Thymus (tissue), 11 donors: ENCODE results near the gene PMPCA. TPM values are rescaled to one million over a fixed set of nuclear protein-coding genes. Genes with fewer than 3 reads are reported as not detected.

Experiments used
- DNase-seq, 9 donors: peaks; one replicate each; pipeline ENCODE4 v3.0.0-alpha.2; 2013; ENCODE audit warnings: low spot score in 9 of 9, low read depth in 6 of 9, missing footprints in 1 of 9
- H3K27ac ChIP-seq, 2 donors: one replicate each; pipeline ENCODE4 v1.5.1; 2013; ENCODE audit warnings: control low read depth in 1 of 2, low read depth in 1 of 2, low read length in 1 of 2, mild to moderate bottlenecking in 1 of 2, moderate library complexity in 1 of 2
- H3K27me3 ChIP-seq, 2 donors: one replicate each; pipeline ENCODE4 v1.5.1; 2013; ENCODE audit warnings: low read length in 1 of 2; ENCODE audit not compliant: control insufficient read depth in 2 of 2, insufficient read depth in 1 of 2
- H3K36me3 ChIP-seq, 2 donors: one replicate each; pipeline ENCODE4 v1.5.1; 2013; ENCODE audit warnings: low read length in 1 of 2, mild to moderate bottlenecking in 1 of 2, moderate library complexity in 1 of 2; ENCODE audit not compliant: control insufficient read depth in 2 of 2, insufficient read depth in 2 of 2
- H3K4me1 ChIP-seq, 2 donors: one replicate each; pipeline ENCODE4 v1.5.1; 2013; ENCODE audit warnings: low read length in 2 of 2; ENCODE audit not compliant: control insufficient read depth in 2 of 2, insufficient read depth in 2 of 2
- H3K4me3 ChIP-seq, 2 donors: one replicate each; pipeline ENCODE4 v1.5.1; 2013; ENCODE audit warnings: low read length in 2 of 2, control low read depth in 1 of 2, mild to moderate bottlenecking in 1 of 2
- H3K9me3 ChIP-seq, 2 donors: one replicate each; pipeline ENCODE4 v1.5.1; 2013; ENCODE audit warnings: low read length in 1 of 2, mild to moderate bottlenecking in 1 of 2; ENCODE audit not compliant: control insufficient read depth in 2 of 2, insufficient read depth in 1 of 2
- WGBS: extraction: QIAGEN DNeasy Blood & Tissue Kit; methylation state at CpG from one replicate; pipeline ENCODE4 v1.1.7; 2013; 5-methylcytosine and 5-hydroxymethylcytosine counted together
- polyA plus RNA-seq: library from polyadenylated mRNA; stranded (reverse); fragments of 200-250 nt; gene quantifications from one replicate; pipeline ENCODE4 v1.2.3, GENCODE V29; 2013
- total RNA-seq: library from RNA; stranded (reverse); fragments of 120-200 nt; gene quantifications from one replicate; pipeline ENCODE4 v1.2.4, GENCODE V29; 2013
- donor health status: healthy.

PMPCA gene
- total and polyA plus RNA-seq, 2 donors: 26.5 to 52.3 TPM

- H3K36me3 ChIP-seq: peaks cover 64 to 66% of the 10 kb centered on the region in 2 donors
- no peak overlapping the region for H3K4me3 ChIP-seq
- peaks cover 0 to 2% of the 10 kb centered on the region in 2 donors for H3K27me3 ChIP-seq
- peaks cover 12 to 18% of the 10 kb centered on the region in 2 donors for H3K4me1 ChIP-seq
- WGBS: 94% methylated on average over 4 of the region's 4 CpGs
- H3K9me3 ChIP-seq: no peaks in the 10 kb centered on the region
- no peak for DNase-seq
- H3K27ac ChIP-seq: no peak overlapping the region
Measured at GRCh38 chr9:136396219-136396515, 14.3 kb upstream of the PMPCA start.

DNA sequence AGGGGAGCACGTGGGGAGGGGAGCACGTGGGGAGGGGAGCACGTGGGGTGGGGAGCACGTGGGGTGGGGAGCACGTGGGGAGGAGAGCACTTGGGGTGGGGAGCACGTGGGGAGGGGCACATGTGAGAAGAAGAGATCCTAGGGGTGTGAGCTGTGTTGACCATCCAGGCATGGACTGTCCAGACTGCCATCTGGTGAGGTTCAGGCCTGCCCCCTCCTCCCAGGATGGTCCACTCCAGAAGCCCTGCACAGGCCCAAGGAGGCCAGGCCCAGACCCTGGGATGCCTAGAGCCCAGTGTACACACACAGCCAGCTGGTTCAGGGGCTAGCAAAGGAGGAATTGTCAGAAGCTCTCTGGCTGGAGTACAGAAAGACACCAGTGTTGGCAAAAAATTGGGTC is 12.8 kb upstream of the PMPCA start:
- peaks cover 0 to 2% of the 10 kb centered on the region in 2 donors for H3K27me3 ChIP-seq
- peaks cover 12 to 18% of the 10 kb centered on the region in 2 donors for H3K4me1 ChIP-seq
- no peak for DNase-seq
- peaks cover 56 to 60% of the 10 kb centered on the region in 2 donors for H3K36me3 ChIP-seq
- H3K9me3 ChIP-seq: no peaks in the 10 kb centered on the region
- no peak overlapping the region for H3K4me3 ChIP-seq
- H3K27ac ChIP-seq: no peak overlapping the region
- 97% methylated on average over 6 of the region's 6 CpGs for WGBS

DNA sequence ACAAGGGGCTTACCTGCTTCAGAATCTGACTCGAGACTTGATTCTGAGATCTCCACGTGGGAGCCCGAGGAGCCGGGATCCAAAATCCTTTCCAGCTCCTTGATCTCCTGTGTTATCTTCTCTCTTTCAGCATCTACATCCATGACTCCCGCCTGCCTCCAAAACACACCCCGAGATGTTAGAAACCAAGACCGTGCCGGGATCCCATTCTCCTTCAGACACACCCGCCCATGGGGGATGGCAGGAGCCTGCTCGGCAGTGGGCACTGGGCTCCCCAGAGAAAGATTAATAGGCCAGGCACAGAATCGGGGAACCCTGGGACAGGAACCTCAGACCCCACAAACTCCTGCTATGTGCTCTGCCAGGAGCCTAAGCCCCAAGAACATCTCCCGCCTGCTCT is 12.2 kb upstream of the PMPCA start:
- Histone ChIP-seq H3K9me3 (no peaks in the 10 kb centered on the region), H3K36me3 (peaks cover 49 to 55% of the 10 kb centered on the region in 2 donors), H3K27me3 (peaks cover 0 to 2% of the 10 kb centered on the region in 2 donors), H3K27ac (no peak overlapping the region), H3K4me3 (no peak overlapping the region), H3K4me1 (peaks cover 12 to 18% of the 10 kb centered on the region in 2 donors)
- WGBS: 97% methylated on average over 12 of the region's 12 CpGs
- DNase-seq: no peak

DNA sequence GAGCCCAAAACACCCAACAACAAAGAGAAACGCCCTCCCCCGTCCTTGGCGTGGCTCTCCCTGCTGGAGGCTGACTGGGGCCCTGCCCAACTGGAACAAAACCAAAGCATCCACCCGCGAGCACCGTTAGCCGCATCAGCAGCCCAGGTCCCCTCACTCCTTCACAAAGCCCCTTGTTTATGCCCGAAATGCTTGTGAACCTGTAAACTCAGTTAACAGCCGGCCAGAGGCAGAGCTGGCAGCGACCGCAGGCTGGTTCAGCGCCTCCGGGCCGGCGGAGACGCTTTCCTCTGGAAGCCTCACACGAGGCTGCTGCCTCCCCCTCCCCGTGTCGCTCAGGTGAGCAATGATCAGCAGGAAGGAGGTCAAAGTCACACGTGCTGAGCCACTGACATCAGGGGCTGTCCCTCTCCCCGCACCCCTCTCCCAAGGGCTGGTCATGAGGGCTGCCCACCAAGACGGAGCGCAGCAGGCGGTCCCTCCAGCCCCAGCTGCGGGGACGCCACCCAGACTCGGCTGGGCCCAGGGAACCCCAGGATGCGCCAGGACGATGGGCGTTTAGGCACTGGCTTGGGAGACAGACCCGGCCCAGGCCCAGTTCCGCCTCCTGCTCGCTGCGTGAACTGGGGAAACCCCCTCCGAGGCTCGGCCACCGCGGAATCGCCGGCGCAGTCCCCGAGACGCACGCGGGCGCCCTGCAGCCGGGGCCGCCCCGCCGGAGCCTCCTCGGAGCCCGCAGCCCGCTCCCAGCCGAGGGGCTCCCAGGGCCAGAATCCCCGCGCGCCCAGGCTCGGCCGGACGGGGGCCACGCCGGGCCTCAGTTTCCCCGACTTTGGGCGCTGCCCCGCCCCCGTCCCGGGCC is 11.1 kb upstream of the PMPCA start:
- Histone ChIP-seq H3K9me3 (no peaks in the 10 kb centered on the region), H3K27ac (peak overlapping the region in 1 of 2 donors; percentile 13), H3K4me1 (peaks cover 12 to 24% of the 10 kb centered on the region in 2 donors), H3K4me3 (peak overlapping the region; percentile 66 to 94), H3K36me3 (peaks cover 46 to 52% of the 10 kb centered on the region in 2 donors), H3K27me3 (peaks cover 0 to 2% of the 10 kb centered on the region in 2 donors)
- DNase-seq: peak in 2 of 9 donors; percentile 14 to 19
- 3% methylated on average over 67 of the region's 67 CpGs for WGBS

- Histone ChIP-seq H3K27ac (peak within 1 kb of the TSS in 1 of 2 donors; percentile 13), H3K4me3 (peak within 1 kb of the TSS; percentile 66 to 94), H3K9me3 (no peaks in the 10 kb centered on the region), H3K4me1 (peaks cover 14 to 24% of the 10 kb centered on the region in 2 donors), H3K36me3 (peaks cover 46 to 52% of the 10 kb centered on the region in 2 donors), H3K27me3 (peaks cover 0 to 2% of the 10 kb centered on the region in 2 donors)
- WGBS: 11% methylated on average over 71 of the region's 71 CpGs
- peak; percentile 55 to 93 (median 86) for DNase-seq
Measured at GRCh38 chr9:136400038-136400834, 10.2 kb upstream of the PMPCA start, which contains the start of gene SNAPC4. Gene SNAPC4, minus strand, starts transcription at chr9:136400170. Its CDS starts 1,742 bp downstream, at chr9:136398428.

- H3K4me3 ChIP-seq: no peak overlapping the region
- H3K9me3 ChIP-seq: no peaks in the 10 kb centered on the region
- peaks cover 15 to 24% of the 10 kb centered on the region in 2 donors for H3K4me1 ChIP-seq
- WGBS: 97% methylated on average over 18 of the region's 18 CpGs
- H3K27ac ChIP-seq: no peak overlapping the region
- DNase-seq: no peak
- peaks cover 44 to 51% of the 10 kb centered on the region in 2 donors for H3K36me3 ChIP-seq
- peaks cover 0 to 2% of the 10 kb centered on the region in 2 donors for H3K27me3 ChIP-seq
Measured at GRCh38 chr9:136401173-136401922, 9.1 kb upstream of the PMPCA start.

GRCh38 chr9:136402067-136402466 is 8.4 kb upstream of the PMPCA start:
- H3K4me3 ChIP-seq: no peak overlapping the region

DNA sequence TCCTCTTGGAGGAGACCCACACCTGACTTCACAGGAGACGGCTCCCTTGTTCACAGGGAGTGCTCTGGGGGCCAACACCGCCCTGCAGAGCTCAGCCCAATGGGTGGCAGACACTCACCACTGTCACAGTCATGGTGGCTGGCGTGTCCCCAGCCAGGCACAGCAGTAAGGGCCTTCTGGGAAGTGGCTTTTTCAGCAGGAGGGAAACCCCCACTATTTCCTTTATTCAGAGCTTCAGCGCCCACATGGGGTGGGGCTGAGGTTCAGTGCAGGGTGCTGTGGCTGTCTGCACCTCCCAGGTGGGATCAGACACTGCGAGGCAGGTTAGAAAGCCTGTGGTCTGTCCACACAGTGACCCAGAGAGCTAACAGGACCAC is 6.9 kb upstream of the PMPCA start:
- Histone ChIP-seq H3K27ac (no peak overlapping the region), H3K36me3 (peaks cover 44 to 50% of the 10 kb centered on the region in 2 donors), H3K27me3 (peaks cover 0 to 2% of the 10 kb centered on the region in 2 donors), H3K4me1 (peaks cover 15 to 24% of the 10 kb centered on the region in 2 donors), H3K9me3 (no peaks in the 10 kb centered on the region), H3K4me3 (no peak overlapping the region)
- peak in 1 of 9 donors; percentile 28 for DNase-seq
- 85% methylated on average over 5 of the region's 5 CpGs for WGBS

More at GRCh38 chr9:136402067-136402466, 8.4 kb upstream of the PMPCA start:
- peaks cover 0 to 2% of the 10 kb centered on the region in 2 donors for H3K27me3 ChIP-seq
- no peak overlapping the region for H3K27ac ChIP-seq
- peaks cover 42 to 48% of the 10 kb centered on the region in 2 donors for H3K36me3 ChIP-seq
- DNase-seq: no peak
- 97% methylated on average over 13 of the region's 13 CpGs for WGBS
- peaks cover 15 to 24% of the 10 kb centered on the region in 2 donors for H3K4me1 ChIP-seq
- no peaks in the 10 kb centered on the region for H3K9me3 ChIP-seq
